Esophagus squamous epithelium (tissue), 5 donors: ENCODE data around the gene LAMB3. TPM values are rescaled to one million over a fixed set of nuclear protein-coding genes. Genes with fewer than 3 reads are reported as not detected.
A peak's percentile ranks its signal among the peaks of the same experiment; 100 is the strongest.

Experiments
- DNase-seq: peaks from one replicate; lab custom pipeline; 2025; lab: John Stamatoyannopoulos, UW
- H3K27ac ChIP-seq, 4 donors: fragments of 200-600 bp; sonication (generic); one replicate each; pipeline ENCODE4 v1.5.1; 2016 to 2019; ENCODE audit warnings: mild to moderate bottlenecking in 1 of 4
- H3K27me3 ChIP-seq, 4 donors: fragments of 200-600 bp; sonication (generic); 1 replicate in 3 of 4; 2 replicates in 1 of 4; pipeline versions ENCODE4 v1.5.1 to v1.6.0; 2017 to 2021; ENCODE audit warnings: antibody characterized with exemption in 1 of 4
- H3K36me3 ChIP-seq, 3 donors: fragments of 200-600 bp; sonication (generic); one replicate each; pipeline ENCODE4 v1.5.1; 2016 to 2019
- H3K4me1 ChIP-seq, 3 donors: fragments of 200-600 bp; sonication (generic); one replicate each; pipeline ENCODE4 v1.5.1; 2017 to 2019
- H3K4me3 ChIP-seq, 4 donors: fragments of 200-600 bp; sonication (generic); 1 replicate in 3 of 4; 2 replicates in 1 of 4; pipeline ENCODE4 v1.5.1; 2016 to 2019; ENCODE audit warnings: mild to moderate bottlenecking in 2 of 4, moderate library complexity in 1 of 4
- H3K9me3 ChIP-seq, 3 donors: fragments of 200-600 bp; sonication (generic); one replicate each; pipeline ENCODE4 v1.5.1; 2016 to 2019
- CTCF ChIP-seq, 6 experiments: fragments of 450-650 bp in 4 of 6; fragments of 200-600 bp in 2 of 6; sonication (generic) in 2 of 6; IDR thresholded peaks; one replicate each; pipeline ENCODE4 v1.5.1; 2016 to 2019; ENCODE audit warnings: antibody characterized with exemption in 6 of 6, mild to moderate bottlenecking in 4 of 6, moderate library complexity in 4 of 6
- POLR2A ChIP-seq, 4 donors: fragments of 450-650 bp; IDR thresholded peaks; one replicate each; pipeline ENCODE4 v1.6.1; 2017; ENCODE audit warnings: antibody characterized with exemption in 4 of 4, mild to moderate bottlenecking in 4 of 4, moderate library complexity in 3 of 4
- WGBS, 2 donors: methylation state at CpG; one replicate each; pipeline ENCODE4 v1.1.5; 2018; 5-methylcytosine and 5-hydroxymethylcytosine counted together
- intact Hi-C: fragments of 100-400 bp; cut with DNase I; formaldehyde crosslinking; loops from one replicate; pipeline ENCODE4 v1.15.0; 2022
- total RNA-seq, 4 donors: library from RNA; depleted of rRNA; stranded (reverse); fragments of >200 nt; gene quantifications; one replicate each; pipeline ENCODE4 v1.1.0, GENCODE V29; 2016
- donor health status: DM: yes; HTN: yes; CAD: no.

Gene LAMB3
- total RNA-seq, 4 donors from 2014 or later: 65.4 to 121 (median 113) TPM

DNA sequence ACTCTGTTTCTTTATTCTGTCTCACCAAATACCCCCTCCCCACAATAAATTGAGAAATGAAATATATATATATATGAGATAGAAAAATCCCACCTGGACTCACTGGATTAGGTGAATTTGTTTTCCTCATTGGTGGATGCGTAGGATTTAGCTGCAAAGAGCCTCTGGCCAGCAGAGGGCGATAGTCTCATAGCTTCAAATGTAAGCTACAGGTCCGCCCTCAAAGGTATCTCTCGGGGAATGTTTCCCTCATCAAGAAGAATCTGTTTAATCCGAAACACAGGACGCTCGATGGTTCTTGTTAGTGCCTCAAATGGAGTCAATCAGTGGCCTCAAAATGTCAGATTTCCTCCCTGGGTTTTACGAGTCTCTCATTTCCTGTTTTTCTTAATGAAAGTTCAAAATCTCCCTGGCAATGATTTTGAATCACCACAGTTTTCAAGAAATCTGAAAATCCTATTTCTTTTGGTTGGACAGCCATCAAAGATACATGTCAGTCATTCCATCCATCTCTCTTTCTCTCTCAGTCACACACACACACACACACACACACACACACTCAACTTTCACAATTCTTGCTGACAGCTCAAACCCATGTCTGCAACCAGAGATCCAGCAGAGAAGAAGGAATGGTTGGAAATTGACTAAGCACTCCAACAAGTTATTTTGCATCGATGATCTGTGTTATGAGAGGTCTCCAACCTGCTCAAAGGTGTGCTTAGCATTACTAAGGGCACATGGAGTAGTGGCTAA lies 82.6 kb downstream of the LAMB3 start:
- peaks cover 0 to 23% (median 0%) of the 10 kb centered on the region in 4 donors for H3K27me3 ChIP-seq
- peak; percentile 76 to 87 (median 84) for TF ChIP-seq CTCF (IDR thresholded peaks at IDR 0.05)
- no peak for TF ChIP-seq POLR2A (IDR thresholded peaks at IDR 0.05)
- peaks cover 6 to 51% (median 12%) of the 10 kb centered on the region in 3 donors for H3K4me1 ChIP-seq
- H3K27ac ChIP-seq: no peak overlapping the region
- no peak for DNase-seq
- intact Hi-C loops: loop anchor here (10.0 kb wide), 1 partner anchor 55 kb away; no protein-coding TSS in a partner anchor
- peak overlapping the region in 1 of 4 donors; percentile 42 for H3K4me3 ChIP-seq
- no peaks in the 10 kb centered on the region for H3K36me3 ChIP-seq
- no peaks in the 10 kb centered on the region for H3K9me3 ChIP-seq
- 6 to 7% methylated on average over 9 of the region's 9 CpGs for WGBS, 2 donors

DNA sequence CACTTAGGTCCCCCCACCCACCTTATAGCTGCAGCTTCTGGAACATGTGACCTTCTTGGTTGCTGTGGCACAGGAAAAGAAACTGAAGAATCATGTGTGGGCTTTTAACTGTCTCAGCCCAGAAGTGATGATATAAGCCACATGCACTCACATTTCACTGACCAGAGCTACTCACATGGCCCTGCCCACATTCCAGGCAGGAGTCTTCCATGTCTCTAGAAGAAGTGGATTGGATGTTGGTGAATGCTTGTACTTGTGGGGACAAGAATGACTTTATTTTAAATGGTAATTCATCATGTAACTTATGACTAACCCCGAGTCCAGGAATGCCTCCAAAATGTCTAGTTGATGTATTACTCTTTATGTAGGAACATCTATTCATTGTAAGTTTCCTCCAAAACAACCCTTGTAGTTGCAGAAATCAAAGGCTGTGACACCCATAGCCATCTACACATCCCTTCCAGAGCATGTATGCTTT lies 84.5 kb downstream of the LAMB3 start:
- Histone ChIP-seq H3K27ac (peak overlapping the region; percentile 53 to 85 (median 78)), H3K36me3 (no peaks in the 10 kb centered on the region), H3K9me3 (no peaks in the 10 kb centered on the region), H3K4me3 (peak overlapping the region in 3 of 4 donors; percentile 26 to 42 (median 29)), H3K27me3 (peaks cover 0 to 23% (median 0%) of the 10 kb centered on the region in 4 donors), H3K4me1 (peaks cover 6 to 58% (median 12%) of the 10 kb centered on the region in 3 donors)
- 8 to 19% methylated on average over 1 of the region's 1 CpG for WGBS, 2 donors
- no peak for DNase-seq
- peak in 1 of 4 donors; percentile 13 for TF ChIP-seq POLR2A (IDR thresholded peaks at IDR 0.05)
- TF ChIP-seq CTCF (IDR thresholded peaks at IDR 0.05): no peak
- intact Hi-C loops: no loop called here

DNA sequence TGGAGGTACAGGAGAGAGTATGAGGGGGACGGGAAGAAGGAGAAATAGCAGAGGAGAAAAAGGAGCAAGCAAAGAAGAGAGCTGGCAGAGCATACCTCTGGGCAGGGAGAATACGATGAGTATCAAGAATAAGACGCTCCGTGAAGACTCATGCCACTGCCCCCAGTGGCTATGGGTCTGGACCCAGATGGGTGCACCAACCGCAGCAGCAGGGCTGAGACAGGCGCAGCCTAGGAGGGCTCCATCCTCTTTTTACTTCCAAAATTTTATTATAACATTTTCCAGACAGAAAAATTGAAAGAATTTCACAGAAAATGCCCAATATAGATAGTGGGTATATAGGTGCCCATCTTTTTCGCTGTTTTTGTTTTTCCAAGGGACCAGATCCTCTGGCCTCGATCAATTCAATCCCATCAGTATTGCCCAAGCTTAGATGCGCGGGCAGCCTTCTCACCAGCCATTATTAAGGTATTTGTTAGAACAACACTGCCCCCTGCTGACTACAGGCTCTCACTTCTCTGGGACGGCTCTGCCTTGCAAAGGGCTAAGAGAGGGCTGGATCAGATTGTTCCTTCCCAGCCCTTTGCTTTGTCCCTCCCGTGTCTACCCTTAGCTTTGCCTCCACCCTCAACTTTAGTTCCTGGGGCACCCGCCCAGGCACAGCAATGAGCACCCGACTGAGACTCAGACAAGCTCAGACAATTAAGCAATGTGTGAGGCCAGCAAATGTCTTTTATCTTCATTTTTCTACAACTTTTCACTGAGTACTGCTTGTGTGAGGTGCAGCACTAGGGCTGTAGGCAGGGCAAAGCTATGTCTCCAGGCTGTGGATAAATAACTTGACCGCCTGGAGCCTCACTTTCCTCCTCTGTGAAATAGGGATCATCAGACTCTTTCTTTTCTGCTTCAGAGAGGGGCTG lies 86.2 kb downstream of the LAMB3 start:
- no peak for DNase-seq
- H3K4me1 ChIP-seq: peaks cover 6 to 58% (median 12%) of the 10 kb centered on the region in 3 donors
- TF ChIP-seq POLR2A (IDR thresholded peaks at IDR 0.05) (peak in 1 of 4 donors; percentile 41), CTCF (IDR thresholded peaks at IDR 0.05) (peak; percentile 66 to 86 (median 80))
- 27 to 28% methylated on average over 15 of the region's 15 CpGs for WGBS, 2 donors
- H3K36me3 ChIP-seq: no peaks in the 10 kb centered on the region
- intact Hi-C loops: no loop called here
- H3K27ac ChIP-seq: peak overlapping the region; percentile 53 to 85 (median 78)
- H3K4me3 ChIP-seq: peak overlapping the region in 3 of 4 donors; percentile 4 to 26 (median 13)
- H3K9me3 ChIP-seq: no peaks in the 10 kb centered on the region
- H3K27me3 ChIP-seq: peaks cover 0 to 21% (median 0%) of the 10 kb centered on the region in 4 donors

Other genes with a start within 250 kb of the LAMB3 start
- under 1 TPM in 1 of 4 donors, not detected in 3; 0.19 TPM for gene CAMK1G, start 68.7 kb downstream of the LAMB3 start, total RNA-seq
- gene G0S2, start 23.0 kb upstream of the LAMB3 start, total RNA-seq: 10 to 100 TPM in 1 of 4 donors, 1 to 10 TPM in 3; 6.7 to 25.2 (median 7.1) TPM
- gene HSD11B1, start 52.4 kb upstream of the LAMB3 start, total RNA-seq: 1 to 10 TPM in 3 of 4 donors, not detected in 1; 1.5 to 5.9 (median 4.0) TPM
- 10 to 100 TPM in 1 of 4 donors, 1 to 10 TPM in 3; 1.2 to 10.3 (median 1.9) TPM for gene TRAF3IP3, start 103.6 kb upstream of the LAMB3 start, total RNA-seq
- 1 to 10 TPM; 2.9 to 6.2 (median 4.1) TPM for gene C1orf74, start 132.1 kb upstream of the LAMB3 start, total RNA-seq
- gene IRF6, start 153.7 kb upstream of the LAMB3 start, total RNA-seq: 100 to 1,000 TPM in 2 of 4 donors, 10 to 100 TPM in 2; 94.8 to 110 (median 98.6) TPM
- gene UTP25, start 175.5 kb upstream of the LAMB3 start, total RNA-seq: 10 to 100 TPM in 1 of 4 donors, 1 to 10 TPM in 3; 3.9 to 13.5 (median 7.8) TPM